Activated CD8-positive, alpha-beta memory T cell treated with anti-CD3 and anti-CD28 coated beads, Interleukin-2, amount 50 U/mL, for 48 hours (primary cell): ENCODE results near the gene S100G.
A peak's percentile ranks its signal among the peaks of the same experiment; 100 is the strongest.

Source experiments
- DNase-seq: peaks from one replicate; pipeline ENCODE4 v3.0.0-alpha.2; 2020

S100G gene

GRCh38 chrX:16651391-16652024 is 1.6 kb downstream of the S100G start:
- no peak for DNase-seq

- DNase-seq = no peak
These were observed 3.5 kb downstream of the S100G start for GRCh38 chrX:16653424-16653823.

GRCh38 chrX:16654093-16654492 is 4.1 kb downstream of the S100G start:
- no peak for DNase-seq

GRCh38 chrX:16658284-16658683 is 8.3 kb downstream of the S100G start:
- no peak for DNase-seq

GRCh38 chrX:16659321-16659720 is 9.4 kb downstream of the S100G start:
- no peak for DNase-seq

- DNase-seq = no peak
These were observed 11.5 kb downstream of the S100G start for GRCh38 chrX:16661495-16661894.

- no peak for DNase-seq
These were observed 12.4 kb downstream of the S100G start for GRCh38 chrX:16662402-16662801.

GRCh38 chrX:16664074-16664473 is 14.1 kb downstream of the S100G start:
- no peak for DNase-seq

- DNase-seq = no peak
These were observed 14.7 kb downstream of the S100G start for GRCh38 chrX:16664626-16665025.

- DNase-seq = no peak
These were observed 15.1 kb downstream of the S100G start for GRCh38 chrX:16665089-16665488.

- DNase-seq = no peak
These were observed 16.6 kb downstream of the S100G start for GRCh38 chrX:16666541-16666940.

- DNase-seq = no peak
These were observed 21.0 kb downstream of the S100G start for GRCh38 chrX:16671005-16671404.

- no peak for DNase-seq
These were observed 28.7 kb downstream of the S100G start for GRCh38 chrX:16678689-16679088.

GRCh38 chrX:16683007-16683664 is 33.2 kb downstream of the S100G start:
- DNase-seq = no peak

GRCh38 chrX:16687514-16687913 is 37.6 kb downstream of the S100G start:
- no peak for DNase-seq

GRCh38 chrX:16695079-16695676 is 45.2 kb downstream of the S100G start:
- DNase-seq = peak; percentile 77

- no peak for DNase-seq
These were observed 47.0 kb downstream of the S100G start for GRCh38 chrX:16696956-16697355.

GRCh38 chrX:16699389-16699788 is 49.4 kb downstream of the S100G start:
- DNase-seq = no peak

- no peak for DNase-seq
These were observed 50.8 kb downstream of the S100G start for GRCh38 chrX:16700734-16701133.

GRCh38 chrX:16702700-16703599 is 53.0 kb downstream of the S100G start:
- no peak for DNase-seq
